GM19468 (cell line): ENCODE results near the gene RAPH1.

ENCODE experiments used
- ATAC-seq: cut with Tn5 transposase; IDR thresholded peaks from one replicate; pipeline ENCODE4 v1.9.1; 2021; ENCODE audit warnings: mild to moderate bottlenecking, moderate library complexity, moderate number of reproducible peaks; ENCODE audit not compliant: unreplicated experiment; ENCODE audit errors: extremely low read depth

Gene RAPH1, protein sequence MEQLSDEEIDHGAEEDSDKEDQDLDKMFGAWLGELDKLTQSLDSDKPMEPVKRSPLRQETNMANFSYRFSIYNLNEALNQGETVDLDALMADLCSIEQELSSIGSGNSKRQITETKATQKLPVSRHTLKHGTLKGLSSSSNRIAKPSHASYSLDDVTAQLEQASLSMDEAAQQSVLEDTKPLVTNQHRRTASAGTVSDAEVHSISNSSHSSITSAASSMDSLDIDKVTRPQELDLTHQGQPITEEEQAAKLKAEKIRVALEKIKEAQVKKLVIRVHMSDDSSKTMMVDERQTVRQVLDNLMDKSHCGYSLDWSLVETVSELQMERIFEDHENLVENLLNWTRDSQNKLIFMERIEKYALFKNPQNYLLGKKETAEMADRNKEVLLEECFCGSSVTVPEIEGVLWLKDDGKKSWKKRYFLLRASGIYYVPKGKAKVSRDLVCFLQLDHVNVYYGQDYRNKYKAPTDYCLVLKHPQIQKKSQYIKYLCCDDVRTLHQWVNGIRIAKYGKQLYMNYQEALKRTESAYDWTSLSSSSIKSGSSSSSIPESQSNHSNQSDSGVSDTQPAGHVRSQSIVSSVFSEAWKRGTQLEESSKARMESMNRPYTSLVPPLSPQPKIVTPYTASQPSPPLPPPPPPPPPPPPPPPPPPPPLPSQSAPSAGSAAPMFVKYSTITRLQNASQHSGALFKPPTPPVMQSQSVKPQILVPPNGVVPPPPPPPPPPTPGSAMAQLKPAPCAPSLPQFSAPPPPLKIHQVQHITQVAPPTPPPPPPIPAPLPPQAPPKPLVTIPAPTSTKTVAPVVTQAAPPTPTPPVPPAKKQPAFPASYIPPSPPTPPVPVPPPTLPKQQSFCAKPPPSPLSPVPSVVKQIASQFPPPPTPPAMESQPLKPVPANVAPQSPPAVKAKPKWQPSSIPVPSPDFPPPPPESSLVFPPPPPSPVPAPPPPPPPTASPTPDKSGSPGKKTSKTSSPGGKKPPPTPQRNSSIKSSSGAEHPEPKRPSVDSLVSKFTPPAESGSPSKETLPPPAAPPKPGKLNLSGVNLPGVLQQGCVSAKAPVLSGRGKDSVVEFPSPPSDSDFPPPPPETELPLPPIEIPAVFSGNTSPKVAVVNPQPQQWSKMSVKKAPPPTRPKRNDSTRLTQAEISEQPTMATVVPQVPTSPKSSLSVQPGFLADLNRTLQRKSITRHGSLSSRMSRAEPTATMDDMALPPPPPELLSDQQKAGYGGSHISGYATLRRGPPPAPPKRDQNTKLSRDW

DNA sequence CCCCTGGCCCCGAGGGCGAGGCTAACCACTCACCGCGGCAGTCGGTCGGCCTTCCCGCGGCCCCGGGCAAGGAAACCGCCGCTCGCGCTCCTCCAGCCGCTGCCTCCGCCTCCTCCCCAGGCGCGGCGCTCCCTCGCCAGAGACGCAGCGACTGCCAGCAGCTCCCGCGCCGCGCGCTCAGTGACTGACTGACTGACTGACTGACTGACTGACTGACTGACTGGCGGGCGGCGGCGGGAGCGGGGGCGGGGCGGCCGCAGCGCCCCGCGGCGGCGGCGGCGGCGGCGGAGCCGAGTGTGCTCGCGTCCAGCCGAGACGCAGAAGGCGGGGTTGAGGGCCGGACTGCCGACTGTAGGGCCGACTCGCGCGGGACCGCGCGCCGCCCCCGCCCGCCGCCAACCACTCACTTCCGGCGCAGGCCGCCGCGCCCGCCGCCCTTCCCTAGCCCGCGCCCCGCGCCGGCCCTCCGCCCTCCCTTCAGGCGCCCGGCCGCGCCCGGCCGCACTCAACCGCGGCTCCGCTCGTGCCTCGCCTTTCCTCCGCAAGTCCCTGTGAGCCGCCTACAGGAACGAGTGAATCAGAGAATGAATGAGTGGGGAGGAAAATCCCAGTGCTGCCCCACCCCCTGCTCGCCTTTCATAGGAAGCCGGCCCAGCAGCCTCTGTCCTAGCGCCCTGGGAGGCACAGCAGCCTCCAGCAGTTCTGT, at the start of gene RAPH1:
RAPH1 (minus strand) TSS at position 224 of the 706 bp plus-strand sequence. CDS start 39,948 bp downstream, outside the sequence.
- no peak for ATAC-seq

DNA sequence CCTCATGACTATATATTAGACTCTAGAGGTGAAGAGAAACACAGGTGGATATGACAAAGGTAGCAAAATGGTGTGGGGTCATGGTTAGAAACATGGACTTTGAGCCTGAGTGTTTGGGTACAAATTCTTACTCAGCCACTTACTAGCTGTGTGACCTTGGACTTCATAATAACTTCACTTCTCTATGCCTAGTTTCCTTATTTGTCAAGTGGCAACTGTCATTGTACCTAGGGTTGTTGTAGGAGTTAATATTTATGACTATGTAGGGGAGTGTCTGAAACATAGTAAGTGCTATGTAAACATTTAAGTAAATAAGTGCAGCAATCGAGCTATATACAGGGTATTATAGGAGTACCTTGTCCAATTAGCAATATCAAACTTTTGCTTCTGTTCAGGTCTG, 49.7 kb upstream of the RAPH1 start:
- no peak for ATAC-seq

DNA sequence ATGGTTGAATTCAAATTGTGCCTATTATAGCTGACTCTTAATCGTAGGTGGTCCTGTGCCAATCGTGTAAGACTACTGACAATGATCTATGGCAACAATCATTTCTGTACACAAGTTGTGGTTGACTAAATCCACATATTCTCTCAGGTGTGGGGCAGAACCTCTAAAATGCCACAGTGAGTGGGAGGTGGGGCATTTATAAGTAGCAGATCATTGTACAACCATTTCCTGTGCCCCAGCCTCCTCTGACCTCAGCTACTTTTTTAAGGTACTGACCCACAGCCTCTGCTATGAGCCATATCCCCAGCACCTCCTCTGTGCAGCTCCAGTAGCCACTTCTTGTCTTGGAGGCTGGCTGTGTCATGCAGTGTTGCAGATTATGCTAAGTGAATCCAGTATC, 48.6 kb upstream of the RAPH1 start:
- no peak for ATAC-seq

DNA sequence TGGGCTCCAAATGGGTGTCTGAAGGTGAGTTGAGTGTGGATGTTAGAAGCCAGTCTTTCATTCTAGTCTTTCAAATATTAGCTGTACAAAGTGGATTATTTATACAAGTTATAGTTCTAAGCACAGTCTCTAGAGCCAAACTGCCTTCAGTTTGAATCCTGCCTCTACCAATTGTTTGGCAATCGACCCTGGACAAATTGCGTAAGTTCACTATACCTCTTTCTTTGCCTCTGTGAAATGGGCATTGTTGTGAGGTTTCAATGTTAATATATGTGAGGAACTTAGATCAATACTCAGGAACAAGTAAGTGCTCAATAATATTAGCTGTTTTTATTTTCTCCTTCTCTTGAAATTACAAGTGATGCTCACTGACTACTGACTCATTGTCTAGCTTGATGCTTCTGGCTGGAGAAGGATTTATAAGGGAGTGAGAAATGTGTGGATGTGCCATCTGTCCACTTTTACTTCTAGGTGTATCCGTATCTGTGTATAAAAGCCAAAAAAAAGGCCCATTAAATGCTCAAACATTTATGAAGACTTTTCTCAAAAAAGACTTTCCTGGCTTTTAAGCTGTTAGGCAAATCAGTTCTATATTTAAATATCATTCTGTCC, 48.1 kb upstream of the RAPH1 start:
- ATAC-seq = no peak

DNA sequence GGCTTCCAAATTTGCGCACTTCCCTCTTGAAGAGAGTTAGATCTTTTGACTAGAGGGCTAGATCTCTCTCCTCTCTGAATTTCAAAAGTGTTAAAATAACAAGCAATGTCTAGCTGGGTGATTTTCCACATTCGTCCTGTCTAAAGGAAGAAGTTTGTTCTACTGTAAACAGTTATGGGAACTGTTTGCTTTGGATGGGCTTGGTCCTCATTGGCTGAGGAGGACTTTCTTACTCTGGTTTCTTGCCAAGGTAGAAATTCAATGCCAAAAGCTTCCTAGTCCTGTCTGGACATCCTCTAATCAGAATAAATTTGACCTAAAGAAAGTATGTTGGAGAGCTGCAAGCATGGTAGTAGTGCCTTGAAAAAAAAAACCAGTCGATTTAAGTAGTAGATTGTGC, 47.4 kb upstream of the RAPH1 start:
- no peak for ATAC-seq

DNA sequence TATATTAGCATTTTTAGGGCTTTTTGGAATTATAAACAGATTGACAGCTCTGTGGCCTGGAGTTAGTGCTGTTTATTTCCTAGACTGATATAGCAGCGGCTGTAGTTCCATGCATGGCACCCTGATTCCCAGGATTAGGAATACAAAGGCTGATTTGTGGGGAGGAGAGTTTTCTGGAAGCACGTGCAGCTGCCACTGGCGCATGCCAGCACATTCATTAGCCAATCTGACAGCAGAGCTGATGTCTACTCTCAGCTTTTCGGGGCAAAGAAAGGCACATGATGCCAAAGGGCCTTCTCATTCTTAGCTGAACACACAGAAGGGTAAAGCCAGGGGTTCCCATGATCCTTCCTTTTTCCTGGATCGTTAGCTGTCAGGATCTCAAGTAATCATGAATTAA, 45.7 kb upstream of the RAPH1 start:
- no peak for ATAC-seq

DNA sequence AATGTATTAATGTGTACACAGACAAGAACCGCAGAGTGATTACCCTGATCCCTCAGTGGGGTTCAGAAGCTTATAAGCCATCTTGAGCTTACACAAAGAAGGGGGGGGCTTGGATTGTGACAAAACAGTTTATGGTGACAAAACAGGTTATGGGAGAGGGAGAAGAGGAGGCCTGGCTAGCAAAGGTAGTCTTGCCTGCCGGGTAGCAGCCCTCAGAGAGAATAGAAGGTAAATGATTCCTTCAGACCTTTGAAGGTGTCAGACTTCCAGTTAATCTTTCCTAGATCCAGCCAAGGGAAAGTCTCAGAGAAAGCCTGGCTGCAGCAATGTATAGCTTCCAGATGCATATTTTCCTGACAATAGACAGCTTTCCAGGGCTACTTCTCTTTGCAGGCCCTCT, 44.6 kb upstream of the RAPH1 start:
- no peak for ATAC-seq

DNA sequence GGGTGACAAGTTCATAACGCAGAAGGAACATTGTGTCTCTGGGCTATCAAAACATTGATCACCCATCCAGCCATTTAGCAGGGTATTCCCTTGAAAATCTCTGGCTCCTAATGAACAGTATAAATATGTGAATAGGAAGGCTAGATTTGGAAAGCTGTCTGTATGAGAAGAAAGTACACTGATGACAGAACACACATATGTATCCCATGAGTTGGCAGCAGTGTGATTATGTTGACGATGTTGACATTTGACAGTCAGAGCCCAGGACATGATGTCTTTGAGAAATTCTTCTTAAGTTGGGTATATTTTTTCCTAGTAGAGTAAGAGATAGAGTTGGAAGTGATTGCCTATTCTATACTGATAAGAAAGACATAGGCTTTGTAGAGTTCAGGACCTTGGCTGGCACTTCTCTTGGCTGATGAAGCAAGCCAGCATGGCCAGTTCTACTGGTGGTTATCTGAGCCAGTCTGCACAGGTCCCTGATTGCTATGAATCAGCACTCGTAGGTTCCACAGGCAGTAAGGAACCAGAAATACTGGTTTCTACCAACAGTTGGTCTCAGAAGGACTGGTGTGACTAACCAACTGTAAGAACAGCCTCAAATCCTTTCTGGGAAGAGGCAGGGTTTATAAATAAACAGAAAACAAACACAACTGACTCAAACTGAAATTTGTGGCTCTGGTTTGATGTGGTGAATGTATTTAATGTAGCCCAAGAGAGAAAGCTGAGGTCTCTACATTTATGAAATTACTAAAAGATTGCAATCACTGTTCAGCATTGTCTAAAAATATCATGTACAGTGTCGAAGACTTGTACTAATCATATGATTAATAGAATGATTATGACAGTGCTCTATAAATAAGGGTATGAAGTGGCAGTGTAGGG, 43.9 kb upstream of the RAPH1 start:
- ATAC-seq = peak; percentile 94

DNA sequence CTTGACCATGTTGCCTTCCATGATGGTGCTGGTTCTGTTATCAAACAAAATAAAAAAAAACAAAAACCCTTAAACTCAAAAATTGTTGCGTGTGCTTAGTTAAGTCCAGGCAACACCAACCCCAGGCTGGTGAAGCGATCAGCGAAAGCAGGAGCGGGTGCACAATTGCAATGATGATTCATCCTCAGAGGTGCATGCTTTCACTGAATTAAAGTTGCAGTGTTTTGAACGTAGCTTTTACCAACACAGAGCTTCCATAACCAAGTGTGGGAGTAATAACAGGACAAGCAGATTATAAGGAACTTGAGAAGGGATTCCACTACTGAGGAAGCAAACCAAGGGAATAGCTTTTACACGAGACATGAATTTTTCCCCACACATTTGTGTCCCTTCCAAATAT, 39.7 kb upstream of the RAPH1 start:
- no peak for ATAC-seq

DNA sequence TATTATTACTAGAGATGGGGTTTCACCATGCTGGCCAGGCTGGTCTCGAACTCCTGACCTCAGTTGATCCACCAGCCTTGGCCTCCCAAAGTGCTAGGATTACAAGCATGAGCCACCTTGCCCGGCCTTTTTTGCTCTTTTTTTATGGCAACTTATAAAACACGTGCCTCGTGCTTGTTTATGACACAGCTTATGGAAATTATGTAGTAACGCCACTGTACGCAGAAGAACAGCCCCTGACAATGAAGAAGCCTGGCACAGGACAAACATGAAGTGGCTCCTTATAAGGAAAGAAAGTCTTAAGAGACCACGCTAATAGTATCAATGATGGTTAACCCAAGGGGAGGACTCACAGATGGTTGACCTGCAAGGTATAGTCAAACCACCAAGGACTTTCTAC, 37.2 kb upstream of the RAPH1 start:
- ATAC-seq = no peak

DNA sequence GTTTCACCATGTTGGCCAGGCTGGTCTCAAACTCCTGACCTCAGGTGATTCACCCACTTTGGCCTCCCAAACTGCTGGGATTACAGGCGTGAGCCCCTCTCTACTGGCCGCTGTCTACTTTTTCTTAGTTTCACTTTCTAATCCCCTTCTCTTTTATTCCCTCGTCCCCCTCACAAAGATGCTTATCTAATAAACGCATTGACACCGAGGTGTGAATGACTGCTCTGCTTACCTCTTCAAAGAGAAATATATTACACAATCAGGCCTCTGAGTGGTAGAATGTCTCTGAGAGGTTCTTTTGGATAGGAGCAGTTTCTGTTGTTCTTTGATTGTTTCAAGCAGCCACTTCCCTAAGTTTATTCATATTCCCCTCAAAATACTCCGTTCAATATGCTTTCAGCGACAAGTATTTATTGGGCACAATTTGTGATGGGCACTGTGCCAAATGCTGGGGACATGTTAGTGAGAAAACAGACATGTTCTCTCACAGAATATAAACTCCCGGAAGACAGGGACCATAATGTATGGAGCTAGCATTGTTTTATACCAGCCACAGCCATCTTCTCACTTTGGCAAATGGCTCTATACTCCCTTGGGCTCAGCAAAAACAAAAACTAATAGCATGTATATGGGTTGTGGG, 34.7 kb upstream of the RAPH1 start:
- ATAC-seq = no peak

DNA sequence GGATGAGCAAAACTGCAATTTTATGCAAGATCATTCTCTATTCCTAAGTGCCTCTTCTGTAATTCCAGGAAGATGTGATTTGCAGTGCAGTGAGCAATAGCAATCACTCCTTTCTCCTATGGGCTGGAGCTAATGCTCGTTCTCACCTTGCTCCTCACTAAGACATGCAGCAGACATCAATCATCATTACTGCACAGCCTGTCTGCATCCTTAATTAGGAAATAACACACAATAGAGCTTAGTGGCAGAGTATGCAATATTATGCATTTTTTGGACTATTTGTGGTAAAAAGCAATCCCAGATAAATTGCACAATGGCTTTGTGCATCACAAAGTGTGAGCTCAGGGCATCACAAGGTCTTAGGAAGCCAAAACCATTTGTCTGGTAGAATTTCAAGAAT, 32.6 kb upstream of the RAPH1 start:
- ATAC-seq = no peak

DNA sequence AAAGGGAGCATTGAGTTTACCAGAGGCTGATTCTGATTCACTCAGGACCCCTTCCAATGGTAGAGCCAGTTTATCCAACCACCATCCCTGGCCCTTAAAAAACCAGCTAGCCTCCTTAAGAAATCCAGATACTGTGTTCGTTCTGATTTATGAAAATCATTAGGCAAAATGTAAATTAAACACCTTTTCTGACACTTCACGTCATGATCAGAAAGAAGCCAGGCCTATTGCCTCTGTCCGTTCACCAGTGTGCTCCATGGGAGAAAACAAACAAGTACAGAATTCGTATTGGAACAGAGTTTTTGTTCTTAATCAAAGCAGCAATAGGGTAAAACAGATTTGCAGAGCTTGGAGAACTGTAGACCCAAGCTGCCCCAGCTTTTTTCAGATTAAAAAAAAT, 31.1 kb upstream of the RAPH1 start:
- ATAC-seq = no peak

DNA sequence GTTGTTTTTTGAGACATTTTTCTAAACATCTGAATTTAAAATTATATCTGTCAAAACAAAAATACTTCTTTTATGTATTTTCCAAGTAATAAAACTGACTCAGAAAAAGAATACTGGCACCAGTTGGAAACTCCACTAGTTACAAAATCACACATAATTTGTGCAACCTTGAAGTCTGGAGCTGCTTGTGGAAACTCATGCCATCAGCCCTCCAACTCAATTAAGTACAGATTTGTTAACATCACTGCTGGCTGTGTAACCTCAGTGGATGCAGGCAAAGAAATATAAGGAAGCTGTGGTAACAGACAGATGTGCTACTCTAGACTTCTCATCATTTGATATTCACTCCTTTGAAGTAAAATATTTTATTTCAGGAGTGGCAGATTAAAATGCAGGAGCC, 30.0 kb upstream of the RAPH1 start:
- no peak for ATAC-seq

DNA sequence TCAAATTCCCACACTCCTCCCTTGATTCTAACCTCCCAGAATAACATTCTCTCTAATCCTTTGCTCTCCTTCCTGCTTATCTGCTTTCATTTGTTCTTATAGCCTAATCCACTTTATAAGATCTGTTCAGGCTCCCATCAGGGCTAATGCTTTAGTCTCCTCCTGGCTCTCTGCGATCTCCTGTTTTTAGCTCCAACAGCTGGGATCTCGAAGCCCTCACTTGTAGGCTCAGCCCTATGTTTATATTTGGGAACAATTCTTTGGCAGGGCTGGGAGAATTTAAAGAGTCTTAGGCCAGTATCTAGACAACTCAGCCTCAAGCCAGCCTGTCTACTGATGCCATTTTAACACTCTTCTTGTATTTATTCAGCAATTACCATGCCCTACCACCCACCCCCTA, 27.2 kb upstream of the RAPH1 start:
- no peak for ATAC-seq

DNA sequence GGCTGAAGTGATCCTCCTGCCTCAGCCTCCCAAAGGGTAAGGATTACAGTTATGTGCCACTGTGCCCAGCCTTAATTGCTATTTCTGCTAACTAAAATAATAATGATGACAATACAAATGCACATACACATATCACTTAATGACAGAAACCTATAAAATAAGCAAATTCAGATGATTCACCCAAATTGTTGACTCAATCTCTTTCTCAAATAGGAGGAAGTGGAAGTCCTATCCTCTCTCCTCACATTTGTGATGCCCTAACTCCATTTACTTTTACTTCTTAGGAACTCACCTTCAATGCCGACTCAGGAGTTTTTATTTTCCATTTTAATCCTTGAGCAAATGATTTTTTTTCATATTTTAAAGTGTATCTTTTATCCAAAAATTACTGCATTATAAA, 24.5 kb upstream of the RAPH1 start:
- no peak for ATAC-seq

DNA sequence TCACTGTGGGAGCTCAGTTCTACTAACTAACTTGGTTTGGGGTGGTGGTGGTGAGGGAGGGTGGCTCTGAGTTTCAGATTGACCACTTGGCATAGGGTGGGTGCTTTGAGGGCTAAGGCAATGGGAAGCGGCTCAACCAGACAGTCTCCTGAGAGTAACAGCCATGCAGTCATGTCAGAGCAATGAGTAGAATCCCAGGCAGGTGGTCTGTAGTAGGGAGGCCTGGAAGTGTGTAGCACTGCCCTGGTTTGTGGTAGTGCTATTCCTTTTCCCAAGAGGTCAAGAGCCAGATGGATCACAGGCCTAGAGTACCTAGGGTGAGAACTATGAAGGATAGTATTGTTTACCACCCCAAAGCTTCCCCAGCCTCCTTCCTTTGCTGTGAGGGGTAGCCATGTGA, 18.7 kb upstream of the RAPH1 start:
- ATAC-seq = no peak

DNA sequence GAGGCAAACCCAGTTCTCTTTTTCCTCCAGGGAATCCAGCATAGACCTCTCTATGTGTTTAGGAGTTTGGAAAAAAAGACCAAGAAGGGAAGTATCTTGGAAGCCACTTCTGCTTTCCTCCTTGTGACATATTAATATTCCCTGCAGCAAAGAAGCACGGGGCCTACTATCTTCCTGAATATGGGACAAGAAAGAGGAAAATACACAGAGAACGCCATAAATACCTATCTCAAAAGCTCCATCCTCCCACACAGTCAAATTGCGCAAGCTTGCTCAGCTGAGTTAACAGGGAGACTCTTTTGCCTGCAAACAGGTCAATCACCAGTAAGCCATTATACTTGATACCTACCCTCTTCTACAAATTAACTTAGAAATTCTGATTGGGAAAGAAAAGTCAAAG, 16.7 kb upstream of the RAPH1 start:
- ATAC-seq = no peak
